DND-41 (cell line): ENCODE results near the gene NRXN3.

ENCODE experiments used
- ATAC-seq: fragments of 200-7000 bp; cut with Tn5 transposase; 3 replicates; pipeline ENCODE4 v1.9.1; 2021; ENCODE audit warnings: low read depth; ENCODE audit not compliant: insufficient read depth
- DNase-seq: peaks from one replicate; pipeline ENCODE4 v3.0.0-alpha.2; 2020
- H2AFZ ChIP-seq: 2 replicates; pipeline ENCODE4 v1.6.0; 2012; ENCODE audit warnings: low read depth, low read length
- H3K27ac ChIP-seq: 2 replicates; pipeline ENCODE4 v1.5.1; 2012; ENCODE audit warnings: low read length, inconsistent platforms
- H3K27me3 ChIP-seq: fragments of 200-600 bp; sonication (generic); 2 replicates; pipeline ENCODE4 v1.6.0; 2012; ENCODE audit warnings: low read length, mild to moderate bottlenecking, inconsistent platforms; ENCODE audit not compliant: insufficient read depth, poor library complexity
- H3K36me3 ChIP-seq: 2 replicates; pipeline ENCODE4 v1.5.1; 2012; ENCODE audit warnings: low read length, inconsistent platforms; ENCODE audit not compliant: insufficient read depth
- H3K4me1 ChIP-seq: 2 replicates; pipeline ENCODE4 v1.5.1; 2012; ENCODE audit warnings: mild to moderate bottlenecking, low read length; ENCODE audit not compliant: insufficient read depth
- H3K4me2 ChIP-seq: 2 replicates; pipeline ENCODE4 v1.6.0; 2012; ENCODE audit warnings: mild to moderate bottlenecking, moderate library complexity, low read length, inconsistent platforms; ENCODE audit not compliant: insufficient read depth
- H3K4me3 ChIP-seq, 2 experiments: fragments of 200-600 bp in 1 of 2; shearing (Covaris generic) in 1 of 2; 2 replicates each; pipeline ENCODE4 v1.5.1; 2012 to 2016; ENCODE audit warnings: inconsistent platforms in 2 of 2, low read length in 2 of 2, mild to moderate bottlenecking in 2 of 2, low read depth in 1 of 2, moderate library complexity in 1 of 2
- H3K79me2 ChIP-seq: 2 replicates; pipeline ENCODE4 v1.6.0; 2012; ENCODE audit warnings: low read length, inconsistent platforms; ENCODE audit not compliant: insufficient read depth
- H3K9ac ChIP-seq: 2 replicates; pipeline ENCODE4 v1.6.0; 2012; ENCODE audit warnings: low read depth, mild to moderate bottlenecking, inconsistent platforms, low read length, moderate library complexity
- H3K9me3 ChIP-seq: 2 replicates; pipeline ENCODE4 v1.5.1; 2012; ENCODE audit warnings: low read length, moderate library complexity, mild to moderate bottlenecking, inconsistent platforms; ENCODE audit not compliant: insufficient read depth, severe bottlenecking
- H4K20me1 ChIP-seq: 2 replicates; pipeline ENCODE4 v1.6.0; 2012; ENCODE audit warnings: low read length; ENCODE audit not compliant: insufficient read depth
- EZH2 ChIP-seq: IDR thresholded peaks from 3 replicates; pipeline ENCODE4 v1.6.1; 2012; ENCODE audit warnings: borderline replicate concordance, low read depth, mild to moderate bottlenecking, moderate library complexity, low read length, inconsistent platforms; ENCODE audit not compliant: severe bottlenecking
- TF ChIP-seq, protein P1 (sequence below): IDR thresholded peaks from 2 replicates; pipeline ENCODE4 v1.5.1; 2012; ENCODE audit warnings: borderline replicate concordance, low read length, moderate library complexity, mild to moderate bottlenecking; ENCODE audit not compliant: poor library complexity, severe bottlenecking; ENCODE audit errors: extremely low read depth

The NRXN3 gene

DNA sequence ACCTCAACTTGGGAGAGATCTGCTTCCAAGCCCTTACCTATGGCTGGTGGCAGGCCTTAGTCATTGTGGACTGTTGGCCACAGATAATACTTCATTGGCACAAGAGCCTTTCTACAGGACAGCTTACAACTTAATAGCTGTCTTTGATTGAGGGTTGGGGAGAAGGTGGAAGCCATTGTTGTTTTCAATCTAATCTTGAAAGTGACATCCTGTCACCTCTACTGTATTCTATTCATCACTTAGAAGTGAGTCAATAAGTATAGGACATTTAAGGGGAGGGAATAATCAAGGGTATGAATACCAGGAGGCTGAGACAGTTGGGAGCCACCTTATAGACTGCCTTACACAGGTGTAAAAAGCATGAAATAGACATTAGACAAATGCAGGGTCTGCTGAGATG lies 906.3 kb downstream of the NRXN3 start:
- no peaks in the 10 kb centered on the region for H3K9me3 ChIP-seq
- DNase-seq (no peak), ATAC-seq (no peak)
- no peak overlapping the region for H3K27ac ChIP-seq
- H2AFZ ChIP-seq: no peak overlapping the region
- no peak overlapping the region for H3K4me2 ChIP-seq
- no peaks in the 10 kb centered on the region for H4K20me1 ChIP-seq
- TF ChIP-seq, protein P1, sequence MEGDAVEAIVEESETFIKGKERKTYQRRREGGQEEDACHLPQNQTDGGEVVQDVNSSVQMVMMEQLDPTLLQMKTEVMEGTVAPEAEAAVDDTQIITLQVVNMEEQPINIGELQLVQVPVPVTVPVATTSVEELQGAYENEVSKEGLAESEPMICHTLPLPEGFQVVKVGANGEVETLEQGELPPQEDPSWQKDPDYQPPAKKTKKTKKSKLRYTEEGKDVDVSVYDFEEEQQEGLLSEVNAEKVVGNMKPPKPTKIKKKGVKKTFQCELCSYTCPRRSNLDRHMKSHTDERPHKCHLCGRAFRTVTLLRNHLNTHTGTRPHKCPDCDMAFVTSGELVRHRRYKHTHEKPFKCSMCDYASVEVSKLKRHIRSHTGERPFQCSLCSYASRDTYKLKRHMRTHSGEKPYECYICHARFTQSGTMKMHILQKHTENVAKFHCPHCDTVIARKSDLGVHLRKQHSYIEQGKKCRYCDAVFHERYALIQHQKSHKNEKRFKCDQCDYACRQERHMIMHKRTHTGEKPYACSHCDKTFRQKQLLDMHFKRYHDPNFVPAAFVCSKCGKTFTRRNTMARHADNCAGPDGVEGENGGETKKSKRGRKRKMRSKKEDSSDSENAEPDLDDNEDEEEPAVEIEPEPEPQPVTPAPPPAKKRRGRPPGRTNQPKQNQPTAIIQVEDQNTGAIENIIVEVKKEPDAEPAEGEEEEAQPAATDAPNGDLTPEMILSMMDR: no peak
- TF ChIP-seq EZH2: no peak
- H3K79me2 ChIP-seq: no peaks in the 10 kb centered on the region
- H3K36me3 ChIP-seq: no peaks in the 10 kb centered on the region
- H3K9ac ChIP-seq: no peak overlapping the region
- H3K27me3 ChIP-seq: no peaks in the 10 kb centered on the region
- no peak overlapping the region for H3K4me3 ChIP-seq
- H3K4me1 ChIP-seq: no peaks in the 10 kb centered on the region

DNA sequence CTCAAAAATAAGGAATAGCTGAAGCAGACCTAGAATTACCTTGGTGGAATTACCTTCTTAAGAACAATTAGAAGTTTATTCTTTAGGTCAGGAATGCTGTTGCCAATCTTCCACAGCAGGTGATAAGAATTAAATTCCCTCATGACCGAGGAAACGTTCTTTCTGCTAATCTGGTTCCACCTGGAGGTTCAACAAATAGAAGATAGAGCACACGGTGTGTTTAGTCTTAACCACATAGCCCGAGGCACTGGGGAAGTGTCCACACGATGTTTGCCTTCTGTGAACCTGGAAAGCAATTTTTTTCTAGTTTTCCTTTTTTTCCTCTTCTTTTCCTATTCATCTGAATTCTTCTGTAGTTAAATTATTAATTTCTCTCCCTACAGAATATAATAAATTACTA lies 906.9 kb downstream of the NRXN3 start:
- no peaks in the 10 kb centered on the region for H3K27me3 ChIP-seq
- H3K4me3 ChIP-seq: no peak overlapping the region
- no peaks in the 10 kb centered on the region for H3K36me3 ChIP-seq
- no peaks in the 10 kb centered on the region for H4K20me1 ChIP-seq
- H3K4me1 ChIP-seq: no peaks in the 10 kb centered on the region
- H3K9me3 ChIP-seq: no peaks in the 10 kb centered on the region
- ATAC-seq (no peak), DNase-seq (no peak)
- H2AFZ ChIP-seq: no peak overlapping the region
- H3K27ac ChIP-seq: no peak overlapping the region
- no peak for TF ChIP-seq EZH2
- TF ChIP-seq, protein P1: no peak
- H3K79me2 ChIP-seq: no peaks in the 10 kb centered on the region
- no peak overlapping the region for H3K4me2 ChIP-seq
- H3K9ac ChIP-seq: no peak overlapping the region

DNA sequence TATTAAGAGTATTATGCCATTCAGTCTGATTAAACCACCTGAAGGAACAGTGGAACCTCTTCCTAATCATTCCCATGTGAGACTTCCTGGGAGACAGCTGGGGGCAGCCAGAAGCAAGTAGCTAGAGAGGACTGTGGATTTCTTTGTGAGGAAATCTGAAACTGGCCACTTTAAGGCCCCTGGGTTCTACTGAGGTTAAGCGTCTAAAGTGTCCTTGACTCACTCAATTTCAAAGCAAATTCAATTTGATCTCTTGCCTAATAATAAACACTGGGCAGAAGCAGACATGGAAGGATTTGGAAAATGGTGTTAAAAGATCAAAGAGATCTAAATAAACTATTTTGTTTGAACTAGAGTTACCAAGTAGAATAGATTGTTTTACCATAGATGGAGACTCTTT lies 909.9 kb downstream of the NRXN3 start:
- Histone ChIP-seq H3K4me3 (no peak overlapping the region), H3K36me3 (no peaks in the 10 kb centered on the region), H4K20me1 (no peaks in the 10 kb centered on the region), H3K4me2 (no peak overlapping the region), H2AFZ (no peak overlapping the region), H3K9me3 (no peaks in the 10 kb centered on the region), H3K4me1 (no peaks in the 10 kb centered on the region), H3K27ac (no peak overlapping the region), H3K79me2 (no peaks in the 10 kb centered on the region), H3K9ac (no peak overlapping the region), H3K27me3 (no peaks in the 10 kb centered on the region)
- TF ChIP-seq, protein P1: no peak
- TF ChIP-seq EZH2: no peak
- no peak for ATAC-seq
- no peak for DNase-seq

DNA sequence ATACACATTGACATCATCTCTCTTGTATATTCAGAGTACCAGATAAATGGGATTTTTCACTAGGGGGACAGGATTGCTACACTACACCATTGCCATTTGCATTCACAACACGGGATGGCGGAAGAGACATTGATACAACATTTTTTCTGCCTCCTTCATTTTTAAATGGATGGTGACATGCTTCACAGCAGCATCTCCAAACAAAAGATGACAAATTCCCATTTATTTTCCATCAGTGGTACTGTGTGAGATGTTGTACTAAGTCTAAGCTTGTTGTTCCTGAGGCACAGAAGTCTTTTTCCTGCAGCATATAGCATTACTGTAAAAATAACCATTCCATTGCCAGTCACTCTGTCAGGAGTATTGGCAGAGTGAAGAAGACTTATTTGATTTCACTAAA lies 912.7 kb downstream of the NRXN3 start:
- H3K79me2 ChIP-seq: no peaks in the 10 kb centered on the region
- DNase-seq (no peak), ATAC-seq (no peak)
- H3K9me3 ChIP-seq: no peaks in the 10 kb centered on the region
- H3K4me2 ChIP-seq: no peak overlapping the region
- H3K27me3 ChIP-seq: no peaks in the 10 kb centered on the region
- no peak overlapping the region for H2AFZ ChIP-seq
- no peaks in the 10 kb centered on the region for H4K20me1 ChIP-seq
- no peak overlapping the region for H3K9ac ChIP-seq
- TF ChIP-seq, protein P1: no peak
- no peak for TF ChIP-seq EZH2
- H3K4me1 ChIP-seq: no peaks in the 10 kb centered on the region
- H3K27ac ChIP-seq: no peak overlapping the region
- no peaks in the 10 kb centered on the region for H3K36me3 ChIP-seq
- H3K4me3 ChIP-seq: no peak overlapping the region
